Measurements from ENCODE around the gene KCNAB1.

DNA sequence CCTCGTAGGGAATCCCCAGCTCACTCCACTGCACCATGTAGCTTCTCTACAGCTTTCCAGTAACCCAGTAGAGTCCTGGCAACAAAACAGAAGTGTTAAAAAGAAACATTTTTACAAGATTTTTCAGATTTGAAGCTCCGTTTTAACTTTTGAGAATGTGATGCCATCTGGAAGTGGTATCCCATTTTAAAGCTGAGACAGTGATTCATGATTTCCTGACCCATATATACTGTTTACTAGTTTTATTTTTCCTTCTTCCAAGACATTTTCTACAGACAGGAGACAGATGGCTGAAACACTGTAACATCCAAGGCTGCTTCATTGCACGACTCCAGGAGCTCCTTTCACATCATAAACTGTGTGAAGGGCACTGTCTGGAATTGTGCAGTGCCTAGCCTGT, 30.3 kb upstream of the KCNAB1 start:
- no peak for TF ChIP-seq MAX (IDR thresholded peaks at IDR 0.05; ENCODE audit: low read depth, low read length)
- no peak for TF ChIP-seq NBN (IDR thresholded peaks at IDR 0.05)
